Naive B cell (primary cell): ENCODE results near the gene SBSN. TPM values are rescaled to one million over a fixed set of nuclear protein-coding genes. Genes with fewer than 3 reads are reported as not detected.

Experiments
- ATAC-seq, 2 donors: fragments of 150-1000 bp; cut with Tn5 transposase; 2 replicates each; pipeline ENCODE4 v1.10.0; 2021; ENCODE audit warnings: low read depth in 2 of 2, mild to moderate bottlenecking in 2 of 2, moderate library complexity in 2 of 2
- DNase-seq: peaks from one replicate; pipeline ENCODE4 v3.0.0; 2022
- H3K27ac Mint-ChIP-seq, 6 donors: one replicate each; pipeline ENCODE4 v1.8.0; 2020 to 2022; ENCODE audit warnings: mild to moderate bottlenecking in 6 of 6, mixed read lengths in 6 of 6, moderate library complexity in 5 of 6, inconsistent platforms in 2 of 6
- H3K27me3 Mint-ChIP-seq, 3 donors: one replicate each; pipeline ENCODE4 v1.8.0; 2021 to 2022; ENCODE audit warnings: mixed read lengths in 3 of 3, mild to moderate bottlenecking in 1 of 3
- H3K36me3 Mint-ChIP-seq, 2 donors: one replicate each; pipeline ENCODE4 v1.8.0; 2020 to 2022; ENCODE audit warnings: mixed read lengths in 2 of 2, inconsistent platforms in 1 of 2, mild to moderate bottlenecking in 1 of 2
- H3K4me1 Mint-ChIP-seq, 3 donors: one replicate each; pipeline ENCODE4 v1.8.0; 2020 to 2022; ENCODE audit warnings: mixed read lengths in 3 of 3, inconsistent platforms in 1 of 3, mild to moderate bottlenecking in 1 of 3, moderate library complexity in 1 of 3
- H3K4me3 Mint-ChIP-seq, 8 donors: one replicate each; pipeline ENCODE4 v1.8.0; 2020 to 2022; ENCODE audit warnings: mild to moderate bottlenecking in 8 of 8, mixed read lengths in 8 of 8, moderate library complexity in 8 of 8, inconsistent platforms in 2 of 8
- H3K9me3 Mint-ChIP-seq, 7 donors: one replicate each; pipeline ENCODE4 v1.8.0; 2020 to 2022; ENCODE audit warnings: mixed read lengths in 7 of 7, mild to moderate bottlenecking in 5 of 7, inconsistent platforms in 2 of 7, moderate library complexity in 1 of 7
- polyA plus RNA-seq, 6 donors: library from polyadenylated mRNA; unstranded; fragments of 300-500 nt; fragmentation: Illumina TruSeq; gene quantifications; one replicate each; pipeline ENCODE4 v1.2.3, GENCODE V29; 2021; ENCODE audit warnings: low read depth in 6 of 6

Gene SBSN
- polyA plus RNA-seq, 6 donors from 2014 or later = not detected

DNA sequence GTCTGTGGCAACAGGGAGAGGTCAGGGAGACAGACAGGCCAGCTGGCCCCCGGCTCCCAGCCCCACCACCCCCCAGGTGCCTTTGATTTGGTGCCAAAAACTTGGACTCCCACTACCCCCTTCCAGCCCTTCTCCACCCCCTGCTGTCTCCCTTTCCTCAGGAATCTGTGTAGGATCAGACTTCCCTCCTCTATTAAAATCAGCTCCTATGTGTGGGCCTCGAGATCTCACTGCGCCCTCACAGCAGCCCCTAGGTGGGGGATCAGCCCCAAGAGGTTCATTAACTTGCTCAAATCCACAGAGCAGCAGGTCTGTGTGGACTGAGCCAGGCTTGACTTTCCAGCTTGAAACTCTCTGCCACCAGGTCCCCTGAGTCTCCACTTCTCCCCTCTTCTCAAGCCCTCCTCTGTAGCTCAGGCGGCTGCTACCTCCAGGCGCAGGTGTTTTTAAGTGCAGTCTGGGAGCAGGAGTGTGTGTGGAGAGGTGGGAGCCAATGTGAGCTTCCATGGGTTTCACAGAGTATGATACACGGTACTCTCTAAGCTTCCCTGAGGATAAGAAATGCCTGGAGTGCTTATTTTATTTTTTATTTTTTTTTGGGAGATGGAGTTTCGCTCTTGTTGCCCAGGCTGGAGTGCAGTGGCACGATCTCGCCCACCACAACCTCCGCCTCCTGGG lies 6.8 kb upstream of the SBSN start:
- Mint-ChIP-seq H3K4me3 (peak overlapping the region in 2 of 8 donors; percentile 47 to 69), H3K27me3 (peaks cover 12 to 34% (median 29%) of the 10 kb centered on the region in 3 donors), H3K36me3 (no peaks in the 10 kb centered on the region), H3K27ac (peak overlapping the region in 1 of 6 donors; percentile 56), H3K4me1 (peaks cover 16 to 20% (median 16%) of the 10 kb centered on the region in 3 donors), H3K9me3 (no peaks in the 10 kb centered on the region)
- no peak for ATAC-seq
- DNase-seq = no peak

DNA sequence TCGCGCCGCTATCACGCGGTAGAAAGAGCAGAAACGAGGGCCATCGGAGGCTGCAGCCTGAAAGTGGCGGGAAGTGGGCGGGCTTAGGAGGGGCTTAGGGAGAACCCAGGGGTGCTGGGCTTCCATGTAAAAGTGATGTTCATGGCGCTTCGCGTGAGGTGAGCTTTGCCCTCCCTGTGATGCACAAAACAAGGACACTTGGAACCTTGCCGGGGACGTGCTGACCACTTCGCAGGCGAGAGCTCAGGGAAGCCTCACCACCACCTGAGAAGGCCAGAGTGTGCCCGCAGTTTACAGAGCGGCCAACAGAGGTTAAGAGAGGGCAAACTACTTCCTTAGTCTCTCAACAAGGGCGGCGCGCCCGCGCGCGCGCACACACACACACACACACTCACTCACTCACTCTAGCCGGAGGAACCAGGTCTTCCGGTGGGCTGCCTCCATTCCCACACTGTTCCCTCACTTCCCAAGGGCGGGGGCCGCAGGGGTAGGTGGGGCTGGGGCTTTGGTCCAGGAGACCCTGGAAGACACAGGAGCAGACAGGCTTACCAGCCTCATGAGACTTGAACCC lies 5.8 kb upstream of the SBSN start:
- ATAC-seq (peak; percentile 92 to 96), DNase-seq (peak; percentile 38)
- Mint-ChIP-seq H3K27ac (peak overlapping the region in 3 of 6 donors; percentile 30 to 94 (median 56)), H3K4me3 (peak overlapping the region; percentile 38 to 88 (median 76)), H3K4me1 (peaks cover 15 to 20% (median 16%) of the 10 kb centered on the region in 3 donors), H3K9me3 (no peaks in the 10 kb centered on the region), H3K27me3 (peaks cover 14 to 44% (median 38%) of the 10 kb centered on the region in 3 donors), H3K36me3 (peaks cover 0 to 2% of the 10 kb centered on the region in 2 donors)

DNA sequence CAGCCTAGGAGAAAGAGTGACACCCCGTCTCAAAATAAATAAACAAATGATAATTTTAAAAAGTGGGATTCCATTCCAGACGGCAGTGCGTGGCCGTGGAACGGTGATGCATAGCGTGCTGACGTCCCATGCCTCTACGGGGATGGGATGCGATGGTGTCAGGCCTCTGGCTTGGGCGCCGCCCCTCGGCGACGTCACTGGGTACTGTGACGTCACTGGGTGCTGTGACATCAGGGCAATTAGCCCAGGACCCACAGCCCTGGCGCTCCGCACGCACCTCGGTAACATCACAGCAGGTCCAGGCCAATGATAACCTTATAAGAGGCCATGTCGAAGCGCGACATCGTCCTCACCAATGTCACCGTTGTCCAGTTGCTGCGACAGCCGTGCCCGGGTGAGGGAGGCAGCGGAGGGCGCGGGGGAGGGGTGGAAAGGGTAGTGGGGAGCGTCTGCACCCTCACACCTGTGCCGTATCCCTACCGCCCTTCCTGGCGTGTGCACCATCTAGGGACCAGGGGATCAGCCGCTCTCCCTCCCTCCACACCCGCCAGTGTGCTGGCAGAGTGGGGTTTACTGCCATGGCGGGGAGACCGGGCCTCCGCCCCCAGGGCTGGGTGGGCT lies 5.2 kb upstream of the SBSN start, which contains the start of gene GAPDHS:
Gene GAPDHS (plus strand): TSS at position 256 of the 621 bp plus-strand sequence. CDS start 72 bp downstream, at position 328.
- no peaks in the 10 kb centered on the region for H3K9me3 Mint-ChIP-seq
- DNase-seq (no peak), ATAC-seq (no peak)
- H3K4me3 Mint-ChIP-seq = peak within 1 kb of the TSS; percentile 38 to 88 (median 76)
- peak within 1 kb of the TSS in 4 of 6 donors; percentile 30 to 94 (median 48) for H3K27ac Mint-ChIP-seq
- peaks cover 0 to 8% of the 10 kb centered on the region in 2 donors for H3K36me3 Mint-ChIP-seq
- H3K4me1 Mint-ChIP-seq = peaks cover 15 to 20% (median 16%) of the 10 kb centered on the region in 3 donors
- peaks cover 20 to 50% (median 44%) of the 10 kb centered on the region in 3 donors for H3K27me3 Mint-ChIP-seq

- Mint-ChIP-seq H3K27me3 (peaks cover 27 to 70% (median 64%) of the 10 kb centered on the region in 3 donors), H3K27ac (peak overlapping the region in 1 of 6 donors; percentile 83)
Observed at GRCh38 chr19:35531291-35531690, 3.2 kb upstream of the SBSN start.

DNA sequence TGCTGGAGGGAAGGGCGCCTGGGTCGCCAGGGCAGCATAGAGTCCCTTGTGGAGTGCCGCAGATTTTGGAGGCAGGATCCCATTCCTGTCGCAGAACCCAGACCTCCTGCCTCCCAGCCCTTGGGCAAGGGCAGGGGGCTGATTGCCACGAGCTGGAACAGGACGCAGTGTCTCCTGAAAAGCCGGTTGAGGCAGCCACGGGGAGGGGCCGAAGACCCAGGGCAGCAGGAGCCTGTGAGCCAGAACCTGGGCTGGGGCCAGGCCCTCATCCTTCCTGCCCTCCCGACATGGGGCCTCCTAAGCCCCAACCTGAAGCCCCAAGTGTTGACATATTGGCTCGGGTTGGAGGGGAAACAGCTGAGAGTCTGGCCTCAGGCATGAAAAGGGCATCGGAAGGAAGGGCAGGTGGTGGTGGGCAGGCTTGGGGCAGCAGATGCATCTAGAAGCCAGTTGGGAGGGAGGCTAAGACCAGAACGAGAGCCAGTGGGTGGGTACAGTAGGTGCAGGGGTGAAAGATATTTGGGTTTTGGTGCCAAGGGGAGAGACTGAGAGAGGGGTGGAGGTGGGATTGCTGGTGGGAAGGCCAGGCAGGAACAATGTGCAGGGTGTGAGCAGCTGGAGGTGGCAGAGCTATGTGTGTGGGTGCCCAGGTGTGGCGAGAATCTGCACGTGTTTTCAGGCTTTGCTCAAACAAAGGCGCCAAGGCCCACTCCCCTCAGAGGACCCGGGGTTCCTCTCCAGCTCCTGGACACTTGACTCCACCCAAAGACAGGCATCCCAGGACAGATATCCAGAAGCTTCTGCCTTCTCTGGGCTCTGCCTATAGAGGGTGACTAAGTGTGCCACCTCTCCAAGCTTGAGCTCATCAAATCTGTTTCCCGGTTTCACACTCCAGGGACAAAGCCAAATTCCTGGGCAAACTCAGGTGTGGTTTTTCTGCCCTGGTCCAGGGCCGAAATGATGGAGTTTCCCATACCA lies 1.4 kb upstream of the SBSN start:
- ATAC-seq (no peak), DNase-seq (no peak)
- Mint-ChIP-seq H3K36me3 (peaks cover 0 to 21% of the 10 kb centered on the region in 2 donors), H3K9me3 (no peaks in the 10 kb centered on the region), H3K27ac (peak overlapping the region in 1 of 6 donors; percentile 95), H3K4me3 (no peak overlapping the region), H3K27me3 (peaks cover 27 to 70% (median 69%) of the 10 kb centered on the region in 3 donors), H3K4me1 (peaks cover 13 to 17% (median 15%) of the 10 kb centered on the region in 3 donors)

More at GRCh38 chr19:35531291-35531690, 3.2 kb upstream of the SBSN start:
- Mint-ChIP-seq H3K4me1 (peaks cover 15 to 20% (median 16%) of the 10 kb centered on the region in 3 donors), H3K4me3 (peak overlapping the region in 2 of 8 donors; percentile 18 to 62), H3K36me3 (peaks cover 0 to 21% of the 10 kb centered on the region in 2 donors), H3K9me3 (no peaks in the 10 kb centered on the region)
- no peak for DNase-seq
- ATAC-seq = no peak

DNA sequence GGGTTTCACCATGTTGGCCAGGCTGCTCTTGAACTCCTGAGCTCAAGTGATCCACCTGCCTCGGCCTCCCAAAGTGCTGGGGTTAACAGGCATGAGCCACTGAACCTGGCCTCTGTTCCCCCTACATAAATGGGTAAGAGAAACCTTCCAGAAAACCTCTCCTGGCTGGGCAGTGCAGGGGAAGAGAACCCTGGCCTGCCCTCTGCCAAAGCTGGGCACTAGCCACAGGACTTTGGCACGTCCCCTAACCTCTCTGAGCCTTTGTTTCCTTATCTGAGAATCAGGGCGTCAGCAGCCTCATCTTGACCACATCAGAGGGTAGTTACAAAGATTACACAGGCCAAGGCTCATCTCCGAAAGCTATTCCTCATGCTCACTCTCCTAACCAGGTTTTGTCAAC lies 2.2 kb downstream of the SBSN start:
- Mint-ChIP-seq H3K36me3 (peaks cover 0 to 21% of the 10 kb centered on the region in 2 donors), H3K27ac (no peak overlapping the region), H3K4me1 (peaks cover 0 to 4% (median 0%) of the 10 kb centered on the region in 3 donors), H3K9me3 (no peaks in the 10 kb centered on the region), H3K4me3 (peak overlapping the region in 1 of 8 donors; percentile 63), H3K27me3 (peaks cover 19 to 66% (median 53%) of the 10 kb centered on the region in 3 donors)
- no peak for ATAC-seq
- no peak for DNase-seq

DNA sequence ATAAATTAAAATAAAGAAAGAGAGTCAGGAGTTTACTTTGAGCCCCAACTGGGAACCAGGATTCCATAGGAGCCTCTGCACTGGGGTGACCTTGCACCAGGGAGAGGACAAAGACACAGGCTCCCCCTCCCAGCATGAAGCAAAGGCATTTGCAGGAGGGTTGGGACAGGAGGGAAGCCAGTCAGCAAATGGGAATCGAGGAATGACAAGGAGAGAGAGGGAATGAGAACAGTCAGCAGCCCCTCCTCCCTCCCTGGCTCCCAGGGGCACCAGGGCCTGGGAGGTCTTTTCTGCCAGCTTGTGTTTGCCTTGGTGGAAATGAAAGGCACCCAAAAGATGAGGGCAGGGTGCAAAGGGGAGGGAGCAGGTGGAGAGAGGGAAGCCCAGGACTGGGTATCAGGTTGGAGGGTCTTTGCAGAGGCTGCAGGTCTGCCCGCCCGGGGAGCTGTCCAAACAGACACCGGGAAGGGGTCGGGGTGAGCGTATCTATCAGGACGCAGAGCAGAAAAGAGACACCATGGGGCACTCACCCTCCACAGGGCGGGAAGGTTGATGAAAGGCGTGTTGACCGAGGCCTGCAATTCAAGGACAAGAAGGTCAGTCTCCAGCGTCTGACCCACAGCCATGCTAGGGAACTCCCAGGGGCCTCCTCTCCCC lies 3.8 kb downstream of the SBSN start:
- peaks cover 0 to 21% of the 10 kb centered on the region in 2 donors for H3K36me3 Mint-ChIP-seq
- peaks cover 24 to 58% (median 50%) of the 10 kb centered on the region in 3 donors for H3K27me3 Mint-ChIP-seq
- DNase-seq (no peak), ATAC-seq (no peak)
- peaks cover 0 to 4% (median 0%) of the 10 kb centered on the region in 3 donors for H3K4me1 Mint-ChIP-seq
- H3K27ac Mint-ChIP-seq = peak overlapping the region in 1 of 6 donors; percentile 32
- no peak overlapping the region for H3K4me3 Mint-ChIP-seq
- H3K9me3 Mint-ChIP-seq = no peaks in the 10 kb centered on the region

GRCh38 chr19:35522745-35523327 lies 5.3 kb downstream of the SBSN start:
- H3K27me3 Mint-ChIP-seq = peaks cover 20 to 53% (median 39%) of the 10 kb centered on the region in 3 donors
- H3K36me3 Mint-ChIP-seq = peaks cover 0 to 10% of the 10 kb centered on the region in 2 donors
- peak overlapping the region in 1 of 8 donors; percentile 0 for H3K4me3 Mint-ChIP-seq
- peak overlapping the region in 1 of 6 donors; percentile 74 for H3K27ac Mint-ChIP-seq
- peaks cover 0 to 4% (median 0%) of the 10 kb centered on the region in 3 donors for H3K4me1 Mint-ChIP-seq
- DNase-seq (no peak), ATAC-seq (no peak)
- no peaks in the 10 kb centered on the region for H3K9me3 Mint-ChIP-seq

- Mint-ChIP-seq H3K27me3 (peaks cover 24 to 46% (median 34%) of the 10 kb centered on the region in 3 donors), H3K27ac (no peak overlapping the region), H3K36me3 (no peaks in the 10 kb centered on the region), H3K9me3 (no peaks in the 10 kb centered on the region), H3K4me3 (no peak overlapping the region), H3K4me1 (peaks cover 0 to 4% (median 0%) of the 10 kb centered on the region in 3 donors)
- DNase-seq (no peak), ATAC-seq (no peak)
Observed at GRCh38 chr19:35521124-35521743, 6.9 kb downstream of the SBSN start.

DNA sequence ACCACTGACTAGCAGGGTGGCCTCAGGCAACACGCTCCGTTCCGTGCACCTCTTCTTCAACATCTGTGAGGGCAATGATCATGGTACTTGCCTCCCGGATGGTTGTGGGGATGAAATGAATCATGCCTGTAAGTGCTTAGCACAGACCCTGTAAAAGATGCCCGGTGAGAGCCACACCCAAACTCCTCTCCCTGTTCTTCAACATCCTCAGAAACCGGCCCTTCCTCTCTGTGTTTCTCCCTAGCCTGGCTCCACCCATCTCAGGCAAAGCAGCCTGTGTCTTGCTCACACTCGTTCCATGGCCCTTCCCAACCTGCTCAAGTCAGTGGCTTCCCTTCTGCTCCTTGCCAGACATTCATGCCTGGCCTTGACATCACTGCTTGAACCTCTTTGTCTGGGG lies 8.8 kb downstream of the SBSN start:
- H3K4me3 Mint-ChIP-seq = no peak overlapping the region
- H3K27me3 Mint-ChIP-seq = peaks cover 29 to 47% (median 40%) of the 10 kb centered on the region in 3 donors
- no peaks in the 10 kb centered on the region for H3K9me3 Mint-ChIP-seq
- no peak overlapping the region for H3K27ac Mint-ChIP-seq
- H3K36me3 Mint-ChIP-seq = no peaks in the 10 kb centered on the region
- DNase-seq (no peak), ATAC-seq (no peak)
- H3K4me1 Mint-ChIP-seq = peaks cover 0 to 7% (median 0%) of the 10 kb centered on the region in 3 donors

DNA sequence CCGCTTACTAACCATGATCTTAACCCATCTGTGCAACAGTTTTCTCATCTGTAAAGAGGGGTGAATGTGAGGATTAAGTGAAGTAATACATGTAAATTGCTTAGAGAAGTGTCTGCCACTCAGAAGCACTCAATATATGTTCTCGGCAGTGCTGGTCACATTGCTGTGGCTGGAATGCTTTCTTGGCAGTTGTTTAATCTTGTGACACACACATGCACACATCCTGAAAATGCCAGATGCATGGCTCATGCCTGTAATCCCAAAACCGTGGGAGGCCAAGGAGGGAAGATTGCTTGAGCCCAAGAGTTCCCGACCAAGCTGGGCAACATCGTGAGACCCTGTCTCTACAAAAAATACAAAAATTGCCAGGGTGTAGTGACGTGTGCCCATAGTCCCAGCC lies 9.8 kb downstream of the SBSN start:
- Mint-ChIP-seq H3K36me3 (no peaks in the 10 kb centered on the region), H3K4me3 (no peak overlapping the region), H3K27me3 (peaks cover 31 to 50% (median 43%) of the 10 kb centered on the region in 3 donors), H3K4me1 (peaks cover 0 to 7% (median 0%) of the 10 kb centered on the region in 3 donors), H3K27ac (no peak overlapping the region), H3K9me3 (no peaks in the 10 kb centered on the region)
- ATAC-seq (no peak), DNase-seq (no peak)
